Fibroblast of lung (primary cell): Measurements from ENCODE around the gene CCDC192.

Experiments used
- EZH2 ChIP-seq: IDR thresholded peaks from 2 replicates; pipeline ENCODE4 v1.5.1; 2012; ENCODE audit warnings: low read length, control low read depth, mild to moderate bottlenecking; ENCODE audit errors: missing control alignments
- TF ChIP-seq, protein P1 (sequence below), 2 donors: IDR thresholded peaks in 1 of 2; conservative IDR thresholded peaks in 1 of 2; 1 replicate in 1 of 2; 2 replicates in 1 of 2; pipeline ENCODE4 v1.5.1; 2011 to 2012; ENCODE audit warnings: low read length in 2 of 2, control low read depth in 1 of 2, inconsistent platforms in 1 of 2, low read depth in 1 of 2, mild to moderate bottlenecking in 1 of 2

DNA sequence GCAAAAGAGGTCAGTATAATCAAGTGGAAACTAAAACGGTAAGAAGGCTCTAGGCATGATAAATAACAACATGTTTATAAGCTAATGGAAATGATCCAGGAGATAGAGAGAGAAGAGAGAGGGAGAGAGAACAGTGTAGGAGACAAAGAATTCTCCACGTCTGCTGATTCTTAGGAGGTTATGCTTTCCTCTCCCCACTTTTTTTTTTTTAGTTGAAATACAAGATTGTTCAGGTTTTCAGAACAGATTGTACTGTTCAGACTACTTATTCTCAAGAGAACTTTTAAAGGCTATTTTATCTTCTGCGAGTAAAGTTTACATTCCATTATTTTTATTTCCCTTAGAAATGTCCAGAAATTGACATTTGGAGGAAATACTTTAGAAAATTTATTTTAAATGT, 4.0 kb downstream of the CCDC192 start:
- TF ChIP-seq, protein P1, sequence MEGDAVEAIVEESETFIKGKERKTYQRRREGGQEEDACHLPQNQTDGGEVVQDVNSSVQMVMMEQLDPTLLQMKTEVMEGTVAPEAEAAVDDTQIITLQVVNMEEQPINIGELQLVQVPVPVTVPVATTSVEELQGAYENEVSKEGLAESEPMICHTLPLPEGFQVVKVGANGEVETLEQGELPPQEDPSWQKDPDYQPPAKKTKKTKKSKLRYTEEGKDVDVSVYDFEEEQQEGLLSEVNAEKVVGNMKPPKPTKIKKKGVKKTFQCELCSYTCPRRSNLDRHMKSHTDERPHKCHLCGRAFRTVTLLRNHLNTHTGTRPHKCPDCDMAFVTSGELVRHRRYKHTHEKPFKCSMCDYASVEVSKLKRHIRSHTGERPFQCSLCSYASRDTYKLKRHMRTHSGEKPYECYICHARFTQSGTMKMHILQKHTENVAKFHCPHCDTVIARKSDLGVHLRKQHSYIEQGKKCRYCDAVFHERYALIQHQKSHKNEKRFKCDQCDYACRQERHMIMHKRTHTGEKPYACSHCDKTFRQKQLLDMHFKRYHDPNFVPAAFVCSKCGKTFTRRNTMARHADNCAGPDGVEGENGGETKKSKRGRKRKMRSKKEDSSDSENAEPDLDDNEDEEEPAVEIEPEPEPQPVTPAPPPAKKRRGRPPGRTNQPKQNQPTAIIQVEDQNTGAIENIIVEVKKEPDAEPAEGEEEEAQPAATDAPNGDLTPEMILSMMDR (conservative IDR thresholded peaks at IDR 0.05 in 1 of 2, IDR thresholded peaks at IDR 0.05 in 1 of 2; ENCODE audit: low read depth in 1 of 2, low read length in 2 of 2): no peak
- TF ChIP-seq EZH2: no peak
